H9 (cell line): ENCODE results near the gene MAST2. TPM values are rescaled to one million over a fixed set of nuclear protein-coding genes. Genes with fewer than 3 reads are reported as not detected.
A peak's percentile ranks its signal among the peaks of the same experiment; 100 is the strongest.

Source experiments
- DNase-seq: peaks from one replicate; pipeline ENCODE4 v3.0.0-alpha.2; 2017
- H2AFZ ChIP-seq: one replicate; pipeline ENCODE4 v1.6.1; 2013; ENCODE audit warnings: mild to moderate bottlenecking, low read length, control low read depth, moderate library complexity
- H2AK5ac ChIP-seq: 2 replicates; pipeline ENCODE4 v1.6.1; 2013; ENCODE audit warnings: low read length, control low read depth, mixed read lengths; ENCODE audit not compliant: insufficient read length
- H2BK120ac ChIP-seq: one replicate; pipeline ENCODE4 v1.6.1; 2013; ENCODE audit warnings: low read depth, mild to moderate bottlenecking, low read length, control low read depth, inconsistent platforms; ENCODE audit not compliant: poor library complexity, severe bottlenecking
- H2BK12ac ChIP-seq: 2 replicates; pipeline ENCODE4 v1.6.1; 2013; ENCODE audit warnings: low read length, control low read depth, mixed read lengths, low read depth; ENCODE audit not compliant: insufficient read length
- H2BK15ac ChIP-seq: 2 replicates; pipeline ENCODE4 v1.6.1; 2013; ENCODE audit warnings: low read depth, low read length, control low read depth
- H2BK20ac ChIP-seq: one replicate; pipeline ENCODE4 v1.6.1; 2013; ENCODE audit warnings: low read depth, mild to moderate bottlenecking, low read length, control low read depth, inconsistent platforms; ENCODE audit not compliant: poor library complexity, severe bottlenecking
- H2BK5ac ChIP-seq: 2 replicates; pipeline ENCODE4 v1.6.1; 2013; ENCODE audit warnings: low read length, control low read depth, mixed read lengths; ENCODE audit not compliant: insufficient read length
- H3K14ac ChIP-seq: 2 replicates; pipeline ENCODE4 v1.6.1; 2013; ENCODE audit warnings: low read length, control low read depth; ENCODE audit not compliant: insufficient read depth
- H3K18ac ChIP-seq: 2 replicates; pipeline ENCODE4 v1.6.1; 2013; ENCODE audit warnings: low read depth, mild to moderate bottlenecking, mixed read lengths, low read length, control low read depth; ENCODE audit not compliant: insufficient read length
- H3K23ac ChIP-seq: 2 replicates; pipeline ENCODE4 v1.6.1; 2013; ENCODE audit warnings: low read length, control low read depth, mixed read lengths, low read depth; ENCODE audit not compliant: insufficient read length
- H3K23me2 ChIP-seq: 2 replicates; pipeline ENCODE4 v1.6.1; 2013; ENCODE audit warnings: low read depth, mild to moderate bottlenecking, mixed read lengths, low read length, control low read depth; ENCODE audit not compliant: insufficient read length, poor library complexity, severe bottlenecking
- H3K27ac ChIP-seq: 2 replicates; pipeline ENCODE4 v1.5.1; 2013; ENCODE audit warnings: low read length, control low read depth, mixed read lengths, low read depth; ENCODE audit not compliant: insufficient read length
- H3K27me3 ChIP-seq: 2 replicates; pipeline ENCODE4 v1.6.1; 2013; ENCODE audit warnings: low read length, control low read depth, inconsistent platforms; ENCODE audit not compliant: insufficient read depth
- H3K4ac ChIP-seq: 2 replicates; pipeline ENCODE4 v1.6.1; 2013; ENCODE audit warnings: low read depth, mild to moderate bottlenecking, control low read depth, inconsistent platforms, low read length, moderate library complexity
- H3K4me1 ChIP-seq: 2 replicates; pipeline ENCODE4 v1.6.1; 2013; ENCODE audit warnings: low read length, control low read depth, inconsistent platforms; ENCODE audit not compliant: insufficient read depth
- H3K4me2 ChIP-seq: 2 replicates; pipeline ENCODE4 v1.6.1; 2013; ENCODE audit warnings: low read length, control low read depth, mixed read lengths; ENCODE audit not compliant: insufficient read length, insufficient read depth
- H3K56ac ChIP-seq: 2 replicates; pipeline ENCODE4 v1.6.1; 2013; ENCODE audit warnings: low read depth, mild to moderate bottlenecking, mixed read lengths, low read length, control low read depth; ENCODE audit not compliant: insufficient read length
- H3K79me1 ChIP-seq: 2 replicates; pipeline ENCODE4 v1.6.1; 2013; ENCODE audit warnings: low read depth, mild to moderate bottlenecking, moderate library complexity, low read length, control low read depth, inconsistent platforms; ENCODE audit not compliant: insufficient read depth, poor library complexity, severe bottlenecking
- H3K79me2 ChIP-seq: 2 replicates; pipeline ENCODE4 v1.6.1; 2013; ENCODE audit warnings: low read length, control low read depth, inconsistent platforms; ENCODE audit not compliant: insufficient read depth
- H3K9ac ChIP-seq: 2 replicates; pipeline ENCODE4 v1.6.1; 2013; ENCODE audit warnings: low read length, control low read depth, mixed read lengths; ENCODE audit not compliant: insufficient read length; ENCODE audit errors: extremely low read depth
- H3K9me3 ChIP-seq: one replicate; pipeline ENCODE4 v1.6.1; 2013; ENCODE audit warnings: low read depth, low read length, inconsistent platforms; ENCODE audit not compliant: control insufficient read depth
- H3T11ph ChIP-seq: one replicate; pipeline ENCODE4 v1.6.1; 2013; ENCODE audit warnings: mild to moderate bottlenecking, low read length, control low read depth, inconsistent platforms
- H4K20me1 ChIP-seq: one replicate; pipeline ENCODE4 v1.6.1; 2013; ENCODE audit not compliant: control insufficient read depth, insufficient read length, insufficient read depth
- H4K5ac ChIP-seq: 2 replicates; pipeline ENCODE4 v1.6.1; 2013; ENCODE audit warnings: low read depth, mild to moderate bottlenecking, mixed read lengths, low read length, control low read depth; ENCODE audit not compliant: insufficient read length
- H4K8ac ChIP-seq: replicated peaks from 2 replicates; pipeline ENCODE4 v1.6.1; 2013; ENCODE audit warnings: low read length, control low read depth, mixed read lengths, low read depth; ENCODE audit not compliant: insufficient read length
- H4K91ac ChIP-seq: 2 replicates; pipeline ENCODE4 v1.6.1; 2013; ENCODE audit warnings: low read depth, mild to moderate bottlenecking, moderate library complexity, mixed read lengths, low read length, control low read depth; ENCODE audit not compliant: insufficient read length
- H3K27ac Mint-ChIP-seq, 3 experiments: 2 replicates in 2 of 3; 3 replicates in 1 of 3; pipeline ENCODE4 v1.8.0; 2020 to 2021; ENCODE audit warnings: mixed read lengths in 3 of 3, mild to moderate bottlenecking in 1 of 3, moderate library complexity in 1 of 3
- H3K27me3 Mint-ChIP-seq: 2 replicates; pipeline ENCODE4 v1.8.0; 2021; ENCODE audit warnings: low read depth, mild to moderate bottlenecking, moderate library complexity, mixed read lengths
- H3K36me3 Mint-ChIP-seq, 3 experiments: 2 replicates in 2 of 3; 3 replicates in 1 of 3; pipeline ENCODE4 v1.8.0; 2020 to 2021; ENCODE audit warnings: low read depth in 3 of 3, mixed read lengths in 3 of 3; ENCODE audit not compliant: insufficient read depth in 1 of 3
- H3K4me1 Mint-ChIP-seq, 2 experiments: 2 replicates each; pipeline ENCODE4 v1.8.0; 2020; ENCODE audit warnings: mixed read lengths in 2 of 2
- H3K4me3 Mint-ChIP-seq, 2 experiments: 2 replicates in 1 of 2; 3 replicates in 1 of 2; pipeline ENCODE4 v1.8.0; 2020 to 2021; ENCODE audit warnings: mild to moderate bottlenecking in 2 of 2, mixed read lengths in 2 of 2, moderate library complexity in 1 of 2
- H3K9me3 Mint-ChIP-seq, 2 experiments: 2 replicates in 1 of 2; 3 replicates in 1 of 2; pipeline ENCODE4 v1.8.0; 2020; ENCODE audit warnings: mild to moderate bottlenecking in 2 of 2, mixed read lengths in 2 of 2, moderate library complexity in 1 of 2
- CTCF ChIP-seq: fragments of 200-600 bp; sonication (generic); conservative IDR thresholded peaks from 3 replicates; pipeline ENCODE4 v1.8.0; 2021; ENCODE audit warnings: antibody characterized with exemption, mild to moderate bottlenecking
- WGBS: extraction: QIAGEN DNeasy Blood & Tissue Kit; methylation state at CpG from one replicate; pipeline ENCODE4 v1.1.7; 2013; ENCODE audit warnings: missing lambda C conversion rate, low lambda C conversion rate, mixed read lengths; ENCODE audit not compliant: insufficient read length; ENCODE audit errors: extremely low coverage; 5-methylcytosine and 5-hydroxymethylcytosine counted together
- total RNA-seq: library from RNA; stranded (reverse); gene quantifications from 2 replicates; pipeline ENCODE4 v1.2.1, GENCODE V29; 2021

Gene MAST2
- total RNA-seq, 1 experiment from 2014 or later: 28.8 TPM

- no peak overlapping the region for H3K56ac ChIP-seq
- H3K4me2 ChIP-seq: no peak overlapping the region
- H3K23me2 ChIP-seq: no peaks in the 10 kb centered on the region
- no peaks in the 10 kb centered on the region for H4K20me1 ChIP-seq
- no peak overlapping the region for H4K5ac ChIP-seq
- no peaks in the 10 kb centered on the region for H3K27me3 ChIP-seq
- no peak for TF ChIP-seq CTCF
- no peak overlapping the region for H2BK120ac ChIP-seq
- no peak overlapping the region for H3K18ac ChIP-seq
- H3K4ac ChIP-seq: no peak overlapping the region
- no peaks in the 10 kb centered on the region for H3K4me1 ChIP-seq
- no peak overlapping the region for H3K14ac ChIP-seq
- H3T11ph ChIP-seq: no peak overlapping the region
- no peak overlapping the region for H4K91ac ChIP-seq
- H3K79me2 ChIP-seq: no peaks in the 10 kb centered on the region
- no peak overlapping the region for H4K8ac ChIP-seq
- H2AFZ ChIP-seq: no peak overlapping the region
- WGBS: no CpG with 5 or more reads among the region's 3 CpGs
- Mint-ChIP-seq H3K36me3 (peaks cover 35 to 42% (median 37%) of the 10 kb centered on the region in 3 experiments), H3K27ac (0 out of 7 replicates have a peak overlapping the region, but pooled peaks of 1 of the 3 experiments have one; percentile 4), H3K4me3 (no peak overlapping the region), H3K27me3 (no peaks in the 10 kb centered on the region), H3K9me3 (peaks cover 6 to 11% of the 10 kb centered on the region in 2 experiments), H3K4me1 (peaks cover 4 to 5% of the 10 kb centered on the region in 2 experiments; a peak in 3 of 4 replicates)
- H3K79me1 ChIP-seq: no peaks in the 10 kb centered on the region
- no peak overlapping the region for H2BK12ac ChIP-seq
- H3K27ac ChIP-seq: no peak overlapping the region
- no peak overlapping the region for H2BK5ac ChIP-seq
- no peak overlapping the region for H2BK20ac ChIP-seq
- no peak overlapping the region for H2AK5ac ChIP-seq
- no peak overlapping the region for H3K23ac ChIP-seq
- no peak for DNase-seq
- H3K9me3 ChIP-seq: no peaks in the 10 kb centered on the region
- H2BK15ac ChIP-seq: no peak overlapping the region
- no peak overlapping the region for H3K9ac ChIP-seq
Observed at GRCh38 chr1:46061146-46061545, 257.7 kb downstream of the MAST2 start.
